HG02973 (cell line): ENCODE data around the gene ADGRL1.

Experiments
- ATAC-seq: cut with Tn5 transposase; IDR thresholded peaks from one replicate; pipeline ENCODE4 v1.9.1; 2021; ENCODE audit warnings: moderate library complexity; ENCODE audit not compliant: unreplicated experiment

The ADGRL1 gene

DNA sequence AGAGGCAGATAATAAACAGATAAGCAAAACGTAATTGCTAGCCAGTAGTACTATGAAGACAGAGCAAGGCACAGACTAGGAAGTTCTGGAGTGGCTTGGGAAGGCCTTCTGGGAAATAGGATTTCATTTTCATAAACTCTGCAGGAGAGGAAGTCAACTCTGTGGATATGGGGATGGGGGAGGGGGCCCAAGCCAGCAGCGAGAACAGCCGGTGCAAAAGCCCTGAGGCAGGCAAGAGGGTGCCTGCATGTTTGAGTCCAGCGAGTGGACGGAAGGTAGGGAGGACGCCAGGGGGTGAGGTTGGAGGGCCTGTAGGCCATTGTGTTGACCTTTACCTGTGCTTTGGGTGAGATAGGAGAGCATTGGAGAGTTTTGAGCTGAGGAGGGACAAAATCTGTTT is 60.6 kb downstream of the ADGRL1 start:
- ATAC-seq = no peak

DNA sequence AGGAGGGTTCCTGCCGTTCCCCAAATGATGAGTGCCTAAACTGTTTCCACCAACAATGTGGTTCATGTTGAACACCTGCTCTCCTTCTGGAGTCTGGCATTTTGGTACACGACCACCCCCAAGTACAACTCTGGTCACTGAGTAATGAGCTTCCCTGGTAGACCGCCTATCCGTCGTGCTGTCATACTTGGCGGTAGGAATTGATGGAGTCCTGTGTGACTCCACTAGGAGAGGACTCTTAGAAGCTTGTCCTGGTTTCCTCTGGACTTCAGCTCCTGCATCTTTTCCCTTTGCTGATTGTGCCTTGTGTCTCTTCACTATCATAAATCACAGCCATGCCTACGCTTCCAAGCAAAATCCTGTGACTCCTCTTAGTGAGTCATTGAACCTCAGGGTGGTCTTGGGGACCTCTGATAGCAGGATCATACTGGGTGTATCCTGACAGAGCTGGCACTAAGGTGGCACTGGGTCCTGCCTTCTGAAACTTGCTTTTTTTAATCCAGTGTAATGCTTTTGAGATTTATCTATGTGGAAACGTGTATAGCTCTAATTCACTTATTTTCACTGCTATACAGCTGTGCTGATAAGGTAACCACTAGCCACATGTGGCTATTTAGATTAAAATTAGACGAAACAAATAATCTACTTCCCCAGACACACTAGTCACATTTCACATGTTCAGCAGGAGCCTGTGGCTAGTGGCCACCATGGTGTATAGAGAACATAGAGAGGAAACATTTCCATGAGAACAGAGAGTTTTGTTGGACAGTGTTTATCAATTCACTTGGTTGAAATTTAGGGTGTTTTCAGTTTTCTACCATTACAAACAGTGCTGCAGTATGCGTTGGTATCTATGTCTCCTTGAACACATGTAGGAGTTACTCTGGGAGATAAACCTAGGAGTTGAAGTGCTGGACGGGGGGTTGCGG is 63.4 kb downstream of the ADGRL1 start:
- no peak for ATAC-seq

DNA sequence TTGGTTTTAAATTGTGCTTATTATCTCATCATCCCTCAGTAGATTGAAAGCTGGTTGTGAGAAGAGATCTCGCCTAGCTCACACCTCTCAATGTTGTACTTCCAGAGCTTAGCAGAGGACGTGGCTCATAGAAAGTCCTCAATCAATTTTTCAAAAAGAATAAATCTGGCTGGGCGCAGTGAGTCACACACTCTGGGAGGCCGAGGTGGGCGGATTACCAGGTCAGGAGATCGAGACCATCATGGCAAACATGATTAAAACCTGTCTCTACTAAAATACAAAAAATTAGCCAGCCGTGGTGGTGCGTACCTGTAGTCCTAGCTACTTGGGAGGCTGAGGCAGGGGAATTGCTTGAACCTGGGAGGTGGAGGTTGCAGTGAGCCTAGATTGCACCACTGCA is 64.9 kb downstream of the ADGRL1 start:
- ATAC-seq = no peak

DNA sequence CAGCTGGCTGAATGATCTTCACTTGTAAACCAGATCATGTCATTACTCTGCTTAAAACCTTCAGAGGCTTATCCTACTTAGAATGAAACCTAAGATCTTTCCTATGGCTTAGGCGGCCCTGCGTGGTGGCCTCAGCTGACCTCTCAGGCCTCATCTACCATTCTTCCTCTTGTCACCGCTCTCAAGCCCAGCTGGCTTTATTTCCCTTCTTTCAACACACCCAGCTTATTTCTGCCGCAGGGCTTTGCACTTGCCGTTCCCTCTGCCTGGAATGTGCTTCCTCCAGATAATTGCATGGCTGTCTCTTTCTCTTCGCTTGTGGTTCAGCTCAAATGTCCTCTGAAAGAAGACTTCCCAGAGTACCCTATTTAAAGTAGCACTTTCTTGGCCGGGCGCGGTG is 66.0 kb downstream of the ADGRL1 start:
- no peak for ATAC-seq

DNA sequence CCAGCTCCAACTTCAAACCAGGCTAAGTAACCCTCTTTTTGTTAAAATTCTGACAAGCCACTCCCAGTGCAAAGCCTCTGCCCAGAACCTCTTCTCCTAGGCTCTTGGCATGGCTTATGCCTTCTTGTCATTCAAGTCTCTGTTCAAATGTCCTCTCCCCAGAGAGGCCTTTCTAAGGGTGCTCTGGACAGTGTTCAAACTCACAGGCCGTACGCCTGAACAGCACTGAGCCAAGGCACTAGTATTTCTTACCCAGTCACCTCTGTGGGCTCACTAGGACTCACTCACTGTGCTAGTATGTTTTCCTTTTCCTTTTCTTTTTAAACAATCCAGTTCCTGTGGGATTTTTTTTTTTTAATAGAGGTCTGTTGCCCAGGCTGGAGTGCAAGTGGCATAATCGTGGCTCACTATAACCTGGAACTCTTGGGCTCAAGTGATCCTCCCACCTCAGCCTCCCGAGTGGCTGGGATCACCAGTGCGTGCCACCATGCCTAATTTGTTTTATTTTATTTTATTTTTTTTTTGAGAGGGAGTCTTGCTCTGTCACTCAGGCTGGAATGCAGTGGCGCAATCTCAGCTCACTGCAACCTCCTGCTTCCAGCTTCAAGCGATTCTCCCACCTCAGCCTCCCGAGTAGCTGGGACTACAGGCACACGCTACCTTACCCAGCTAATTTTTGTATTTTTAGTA is 67.2 kb downstream of the ADGRL1 start:
- ATAC-seq = no peak

DNA sequence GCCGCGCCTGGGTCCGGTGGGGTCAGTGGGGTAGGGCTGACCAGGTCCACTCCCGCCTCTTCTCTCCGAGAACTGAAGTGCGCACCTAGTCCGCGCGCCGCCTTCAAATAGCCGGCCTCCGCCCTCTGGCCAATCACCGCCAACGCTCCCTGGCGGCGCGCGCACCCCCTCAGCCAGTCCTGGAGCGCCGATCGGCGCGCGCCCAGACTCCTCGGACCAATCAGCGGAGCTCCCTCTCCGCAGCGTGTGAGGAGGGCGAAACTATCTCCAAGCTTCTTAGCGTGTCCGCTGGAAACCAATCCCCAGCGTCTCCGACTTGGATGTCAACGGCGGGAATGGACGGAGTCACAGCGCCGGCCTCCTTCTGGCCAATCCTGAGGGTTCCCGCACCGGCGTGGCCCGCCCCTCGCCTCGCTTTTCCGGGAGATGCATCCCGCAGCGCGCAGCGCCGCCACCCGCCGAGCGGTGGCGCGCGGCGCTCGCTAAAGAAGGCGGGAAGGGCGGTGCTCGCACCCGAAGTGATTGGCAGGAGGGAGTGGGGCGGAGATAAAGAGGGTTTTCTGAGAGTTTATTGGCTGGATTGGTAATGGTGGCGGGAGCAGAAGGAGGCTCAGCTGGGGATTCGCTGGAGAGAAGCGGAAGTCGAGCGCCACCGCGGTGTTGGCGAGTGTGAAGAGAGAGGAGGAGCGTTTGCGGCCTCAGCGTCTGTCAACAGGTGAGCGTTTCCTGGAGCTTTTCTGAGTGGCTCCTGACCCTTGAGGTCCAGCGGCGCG is 69.3 kb downstream of the ADGRL1 start, which contains the start of gene ASF1B:
Gene ASF1B (minus strand): TSS at position 81 of the 773 bp plus-strand sequence. CDS start 133 bp downstream, outside the sequence.
- ATAC-seq = peak; percentile 76

DNA sequence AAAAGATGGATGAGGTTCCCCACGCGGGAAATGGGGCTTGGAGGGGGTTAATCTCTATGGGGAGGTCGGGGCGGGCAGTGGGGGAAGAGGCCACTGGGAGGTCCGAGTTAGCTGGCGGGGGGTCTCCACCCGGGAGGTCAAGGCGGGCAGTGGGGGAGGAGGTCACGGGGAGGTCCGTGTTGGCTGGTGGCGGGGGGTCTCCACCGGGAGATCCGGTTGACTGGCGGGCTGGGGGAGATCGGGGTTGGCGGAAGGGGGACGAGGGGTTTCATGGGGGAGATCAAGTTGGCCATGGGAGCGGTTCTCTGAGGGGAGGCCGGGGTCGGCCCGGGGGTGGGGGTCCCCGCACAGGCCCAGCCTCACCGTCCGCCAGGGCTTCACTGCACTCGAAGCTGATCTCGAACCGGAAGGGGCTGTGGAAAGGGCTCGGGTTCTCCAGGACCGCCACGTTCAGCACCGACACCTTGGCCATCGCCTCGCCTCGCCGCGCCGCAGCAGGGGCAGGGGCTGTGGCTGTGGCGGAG is 69.9 kb downstream of the ADGRL1 start:
- ATAC-seq = no peak

DNA sequence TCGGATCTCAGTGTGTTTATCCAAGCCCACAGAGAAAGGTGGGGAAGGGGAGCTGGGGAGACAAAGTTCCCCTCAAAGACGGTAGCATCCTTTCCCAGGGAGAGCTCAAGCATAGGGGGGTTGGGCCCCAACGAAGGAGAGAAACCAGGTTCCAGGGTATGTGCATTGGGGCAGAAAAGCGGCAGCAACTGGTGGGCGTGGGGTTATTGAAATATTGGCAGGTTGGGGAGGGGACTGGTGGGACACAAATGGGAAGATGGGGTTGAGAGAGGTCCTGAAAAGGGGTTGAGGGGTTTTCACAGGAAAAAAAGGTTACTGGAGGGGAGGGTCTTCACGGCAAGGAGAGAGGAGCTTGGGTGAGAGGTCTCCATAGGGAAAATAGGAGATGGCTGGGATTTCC is 70.6 kb downstream of the ADGRL1 start:
- ATAC-seq = no peak

DNA sequence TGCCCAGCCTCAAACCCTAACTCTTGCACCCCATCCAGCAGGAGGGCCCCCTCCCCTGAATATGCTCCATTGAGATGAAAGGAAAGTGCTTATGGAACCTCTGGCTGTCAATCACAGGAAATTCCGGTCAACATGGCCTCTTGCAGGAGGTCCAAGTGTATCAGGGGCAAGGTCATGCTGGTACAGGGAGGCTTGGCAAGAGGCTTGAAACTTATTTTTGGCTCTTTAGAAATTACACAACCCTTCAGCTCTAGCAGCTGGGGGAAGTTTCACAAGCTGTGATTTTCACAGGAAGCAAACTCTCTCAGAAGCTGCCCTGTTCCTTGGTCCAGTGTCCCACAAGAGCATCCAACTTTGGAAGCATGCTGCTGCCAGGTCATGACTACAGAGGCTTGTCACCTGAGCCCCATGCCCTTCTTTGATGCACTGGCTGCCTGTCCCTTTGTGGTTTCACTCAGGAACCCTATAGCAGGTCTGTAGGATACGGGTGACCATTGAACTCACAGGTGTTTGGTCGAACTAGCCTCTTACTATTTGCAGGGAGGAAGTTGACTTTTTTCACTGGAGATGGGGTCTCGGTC is 78.0 kb downstream of the ADGRL1 start:
- ATAC-seq = no peak

DNA sequence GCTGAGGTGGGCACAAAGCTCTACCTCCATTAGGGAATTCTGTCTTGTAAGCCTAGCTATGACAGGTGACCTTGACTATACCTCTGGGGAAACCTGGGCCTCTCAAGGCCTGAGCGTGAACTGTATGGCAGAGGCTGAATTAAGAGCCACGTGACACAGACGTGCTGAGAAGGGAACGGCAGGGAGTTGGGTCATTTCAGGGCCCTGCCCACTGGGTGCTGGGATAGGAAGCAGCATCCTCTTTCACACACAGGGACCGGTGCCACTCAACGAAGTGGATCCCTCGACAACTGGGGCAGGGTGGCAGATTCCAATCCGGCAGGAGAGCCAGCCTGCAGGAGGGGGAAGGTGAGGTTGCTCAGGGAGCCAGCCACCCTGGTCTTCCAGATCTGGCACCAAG is 78.8 kb downstream of the ADGRL1 start:
- no peak for ATAC-seq

DNA sequence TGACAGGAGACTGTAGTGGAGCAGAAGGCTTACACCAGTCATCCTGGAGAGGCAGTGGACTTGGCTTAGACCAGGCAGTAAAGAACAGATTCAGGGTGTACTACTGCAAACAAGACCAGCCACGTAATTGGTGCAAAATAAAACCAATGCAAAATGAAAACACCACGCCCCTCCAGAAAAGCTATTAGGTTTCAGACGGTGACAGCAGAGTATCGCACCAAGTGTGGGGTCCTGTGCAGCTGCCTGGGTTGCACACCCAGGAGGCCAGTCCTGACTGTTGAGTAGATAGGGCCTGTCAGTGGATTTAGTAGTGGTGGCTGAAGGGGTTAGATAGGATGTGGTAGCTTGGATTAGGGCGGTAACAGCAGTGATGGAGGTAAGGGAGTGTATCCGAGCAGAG is 83.0 kb downstream of the ADGRL1 start:
- no peak for ATAC-seq

DNA sequence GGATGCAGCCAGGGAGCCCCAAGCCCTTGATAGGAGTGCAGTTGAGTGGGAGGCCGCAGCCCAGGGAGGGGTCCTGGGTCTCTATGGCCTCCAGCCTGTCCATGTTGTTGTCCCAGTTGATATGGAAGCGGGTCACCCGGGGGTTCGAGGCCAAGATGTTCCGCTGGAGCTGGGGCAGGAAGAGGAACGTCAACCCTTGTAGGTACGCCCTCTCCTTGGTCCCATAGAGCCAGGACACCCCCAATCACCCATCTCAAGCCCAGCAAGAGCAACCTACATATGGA is 85.5 kb downstream of the ADGRL1 start:
- ATAC-seq = no peak

DNA sequence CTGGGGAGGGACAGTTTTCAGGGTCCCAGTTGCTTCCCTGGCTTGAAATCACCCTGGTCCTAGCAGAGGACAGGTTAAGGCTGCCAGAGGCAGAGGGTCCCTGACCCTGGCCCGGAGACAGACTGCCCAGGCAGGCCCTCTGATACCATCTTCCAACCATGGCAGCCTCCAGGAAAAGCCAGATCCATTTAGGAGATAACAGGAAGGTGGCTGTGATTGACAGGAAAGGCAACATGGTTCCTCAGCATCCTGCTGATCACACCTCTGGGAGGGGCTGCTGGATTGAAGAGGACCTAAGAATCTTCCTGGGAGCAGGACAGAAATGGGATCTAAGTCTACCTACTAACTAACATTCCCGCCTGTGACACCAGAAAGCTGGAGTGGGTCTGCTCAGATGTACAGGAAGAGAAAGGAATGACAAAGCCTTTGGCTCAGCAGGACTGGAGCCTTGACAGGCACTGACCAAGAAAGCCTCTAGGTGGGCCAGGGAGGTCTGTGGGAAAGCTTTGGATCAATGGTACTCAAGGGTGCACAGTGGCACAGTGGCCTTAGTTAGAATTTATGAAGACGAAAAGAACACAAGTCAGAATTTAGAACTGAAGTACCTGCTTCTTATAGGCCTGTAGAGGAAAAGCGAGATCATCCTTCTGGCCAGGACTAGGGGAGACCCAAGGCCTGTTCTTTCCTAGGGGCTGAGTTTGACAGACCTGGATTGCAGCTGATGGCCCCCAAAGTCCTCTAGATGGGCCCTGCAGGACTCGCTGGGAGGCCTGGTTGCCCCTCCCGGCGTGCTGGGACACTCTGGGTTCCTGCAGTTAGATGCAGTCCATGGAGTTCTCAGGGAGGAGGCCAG is 86.1 kb downstream of the ADGRL1 start:
- no peak for ATAC-seq

DNA sequence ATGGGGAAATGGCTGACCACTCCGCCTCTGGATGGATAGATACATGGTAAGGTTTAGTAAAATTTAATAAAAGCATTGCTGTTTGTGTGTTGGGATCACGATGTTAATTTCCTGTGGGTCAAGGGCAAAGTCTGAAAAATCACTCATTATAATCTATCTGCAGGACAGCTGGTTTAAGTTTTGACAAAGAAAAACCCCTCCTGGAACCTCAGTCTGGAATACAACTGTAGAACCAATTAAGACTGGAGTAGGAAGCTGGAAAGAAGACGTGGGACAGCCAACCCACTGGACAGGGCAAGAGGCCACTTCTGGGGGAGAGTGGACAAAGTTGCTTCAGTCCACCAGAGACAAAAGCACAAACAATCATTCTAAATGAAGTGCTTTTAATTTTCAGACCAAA is 86.8 kb downstream of the ADGRL1 start:
- no peak for ATAC-seq

DNA sequence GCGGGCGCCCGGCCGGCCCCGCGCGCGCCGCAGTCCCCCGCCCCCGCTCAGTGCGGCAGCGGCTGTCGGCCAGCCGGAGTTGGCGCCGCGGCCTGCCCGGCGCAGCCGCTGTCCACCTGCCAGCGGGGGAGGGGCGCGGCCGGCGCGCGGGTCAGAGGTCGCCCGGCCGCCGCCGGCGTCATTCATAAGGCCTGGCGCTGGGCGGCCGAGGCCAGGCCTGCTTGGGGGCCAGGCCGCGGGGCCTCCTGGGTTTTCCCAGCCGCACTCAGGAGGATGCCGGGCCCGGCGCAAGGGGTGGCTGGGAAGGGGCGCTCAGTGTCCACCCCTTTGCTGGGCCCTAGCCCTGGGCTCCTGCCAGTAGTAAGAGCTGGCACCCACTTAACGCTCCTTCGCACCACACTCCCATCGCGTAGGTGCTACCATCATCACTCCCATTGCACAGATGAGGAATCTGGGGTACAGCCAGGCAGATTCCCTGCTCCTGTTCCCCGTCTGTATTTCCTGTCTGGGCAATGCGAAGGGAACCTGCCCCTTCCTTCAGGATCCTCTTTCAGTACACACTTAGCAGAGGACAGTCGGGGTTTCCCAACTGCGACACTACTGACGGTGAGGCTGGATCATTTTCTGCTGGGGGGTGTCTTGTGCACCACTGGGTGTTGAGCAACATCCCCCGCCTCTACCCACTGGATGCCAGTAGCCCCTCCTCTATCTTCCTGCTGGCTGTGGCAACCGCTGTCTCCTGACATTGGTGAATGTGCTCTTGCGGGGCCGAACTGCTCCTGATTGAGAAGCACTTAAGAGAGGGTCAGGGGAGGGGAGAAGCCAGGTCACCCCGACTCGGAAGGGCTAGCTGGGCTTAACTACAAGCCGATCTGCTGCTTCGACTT is 87.6 kb downstream of the ADGRL1 start:
- ATAC-seq = peak; percentile 27

DNA sequence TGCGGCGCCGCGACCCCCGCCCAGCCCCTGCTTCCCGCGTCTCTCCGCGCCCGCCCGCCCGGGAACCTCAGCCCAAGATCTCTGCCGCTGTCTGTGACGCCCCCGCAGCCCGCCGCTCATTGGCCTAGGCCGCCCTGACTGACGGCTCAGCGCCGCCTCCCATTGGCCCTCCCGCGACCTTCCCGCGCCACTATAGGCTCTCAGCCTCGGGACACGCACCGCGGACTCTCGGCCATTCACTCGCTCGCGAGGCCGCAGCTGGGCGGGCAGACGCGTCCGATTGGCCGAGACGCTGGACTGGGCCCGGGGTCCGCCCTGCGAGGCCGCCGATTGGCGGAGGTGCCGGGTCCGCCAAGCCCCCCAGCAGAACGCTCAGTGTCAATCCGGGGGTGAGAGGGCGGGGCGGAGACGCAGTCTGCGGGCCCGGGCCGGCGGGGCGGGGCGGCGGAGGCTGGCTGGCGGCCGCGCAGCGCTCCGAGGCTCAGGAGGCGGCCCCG is 88.3 kb downstream of the ADGRL1 start, which contains the start of gene PRKACA:
Gene PRKACA (minus strand): TSS at position 95 of the 497 bp plus-strand sequence. CDS start 215 bp downstream, outside the sequence.
- peak; percentile 77 for ATAC-seq

DNA sequence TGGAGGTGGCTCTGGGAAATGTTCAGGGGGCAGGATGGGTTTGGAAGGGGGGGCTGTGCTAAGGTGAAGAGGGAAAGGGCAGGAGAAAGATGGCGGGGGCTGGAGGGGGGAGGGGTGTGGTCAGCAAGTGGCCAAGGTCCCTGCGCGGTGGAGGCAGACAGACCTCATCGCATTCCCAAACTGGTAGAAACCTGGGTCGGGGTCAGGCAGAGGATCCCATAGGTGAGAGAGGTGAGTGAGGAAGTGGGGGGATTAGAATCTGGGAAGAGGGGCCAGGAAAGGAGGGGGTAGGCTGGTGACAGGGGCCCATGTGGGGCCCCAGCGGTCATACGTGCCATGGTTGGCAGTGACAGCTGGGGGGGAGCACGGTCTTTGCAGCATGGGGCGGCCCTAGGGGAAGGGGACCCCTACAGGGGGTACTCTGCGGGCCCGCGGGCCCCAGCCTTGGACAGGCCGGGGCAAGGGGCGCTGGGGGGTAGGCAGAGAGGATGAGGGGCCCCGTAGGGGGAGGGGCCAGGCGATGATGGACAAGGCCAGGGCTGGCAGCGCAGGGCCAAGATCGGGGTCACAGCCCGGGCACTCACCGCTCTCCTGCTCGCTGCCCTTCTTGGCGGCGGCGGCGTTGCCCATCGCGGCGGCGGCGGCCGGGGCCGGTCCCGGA is 88.9 kb downstream of the ADGRL1 start:
- ATAC-seq = no peak

DNA sequence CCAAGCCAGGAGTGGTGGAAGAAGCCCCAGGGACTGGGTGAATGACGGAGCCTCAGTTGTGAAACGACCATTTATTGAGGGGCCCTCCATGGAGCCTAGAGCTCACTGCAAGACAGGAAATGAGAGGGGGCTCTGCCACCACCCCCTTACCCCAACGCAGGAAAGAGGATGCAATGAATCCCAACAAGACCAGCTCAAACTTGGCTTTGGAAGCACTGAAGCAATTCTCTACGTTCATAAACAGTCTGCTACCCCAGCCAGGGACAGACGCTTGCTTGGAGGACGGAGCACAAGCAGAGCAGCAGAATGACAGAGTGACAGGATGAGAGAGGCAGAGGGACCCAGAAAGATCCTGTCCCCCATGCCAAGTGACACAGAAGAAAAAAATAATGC is 89.4 kb downstream of the ADGRL1 start:
- ATAC-seq = no peak
